Natural killer cell (primary cell): Measurements from ENCODE around the gene MUC13. TPM values are rescaled to one million over a fixed set of nuclear protein-coding genes. Genes with fewer than 3 reads are reported as not detected.

Experiments
- ATAC-seq, 3 donors: fragments of 150-1000 bp in 2 of 3; fragments of 200-7000 bp in 1 of 3; cut with Tn5 transposase; 1 replicate in 1 of 3; 2 replicates in 2 of 3; pipeline ENCODE4 v1.10.0; 2021; ENCODE audit warnings: mild to moderate bottlenecking in 2 of 3, moderate library complexity in 2 of 3
- DNase-seq, 2 donors: peaks; one replicate each; pipeline versions ENCODE4 v3.0.0 to v3.0.0-alpha.2; 2013 to 2021; ENCODE audit warnings: mixed read lengths in 1 of 2
- H3K27ac ChIP-seq: one replicate; pipeline ENCODE4 v1.5.1; 2013; ENCODE audit warnings: mild to moderate bottlenecking, low read length
- H3K27me3 ChIP-seq: one replicate; pipeline ENCODE4 v1.6.1; 2013; ENCODE audit warnings: low read length; ENCODE audit not compliant: control insufficient read depth, insufficient read depth
- H3K36me3 ChIP-seq: one replicate; pipeline ENCODE4 v1.6.1; 2013; ENCODE audit warnings: low read length; ENCODE audit not compliant: control insufficient read depth, insufficient read depth
- H3K4me1 ChIP-seq: one replicate; pipeline ENCODE4 v1.6.1; 2013; ENCODE audit warnings: low read length; ENCODE audit not compliant: control insufficient read depth, insufficient read depth
- H3K4me3 ChIP-seq: one replicate; pipeline ENCODE4 v1.5.1; 2013; ENCODE audit warnings: low read length
- H3K9me3 ChIP-seq: one replicate; pipeline ENCODE4 v1.6.1; 2013; ENCODE audit warnings: low read length; ENCODE audit not compliant: control insufficient read depth, insufficient read depth
- H3K27ac Mint-ChIP-seq, 2 donors: one replicate each; pipeline ENCODE4 v1.8.0; 2022; ENCODE audit warnings: mild to moderate bottlenecking in 2 of 2, mixed read lengths in 2 of 2, moderate library complexity in 1 of 2
- H3K27me3 Mint-ChIP-seq, 2 donors: one replicate each; pipeline ENCODE4 v1.8.0; 2022; ENCODE audit warnings: low read depth in 2 of 2, mixed read lengths in 2 of 2
- H3K36me3 Mint-ChIP-seq: one replicate; pipeline ENCODE4 v1.8.0; 2022; ENCODE audit warnings: mixed read lengths
- H3K4me1 Mint-ChIP-seq, 2 donors: one replicate each; pipeline ENCODE4 v1.8.0; 2022; ENCODE audit warnings: mixed read lengths in 2 of 2
- H3K4me3 Mint-ChIP-seq: one replicate; pipeline ENCODE4 v1.8.0; 2022; ENCODE audit warnings: mild to moderate bottlenecking, moderate library complexity, mixed read lengths
- H3K9me3 Mint-ChIP-seq, 2 donors: one replicate each; pipeline ENCODE4 v1.8.0; 2022; ENCODE audit warnings: mixed read lengths in 2 of 2
- WGBS: methylation state at CpG from one replicate; pipeline ENCODE4 v1.1.7; 2013; ENCODE audit warnings: missing lambda C conversion rate; ENCODE audit not compliant: insufficient coverage; 5-methylcytosine and 5-hydroxymethylcytosine counted together
- intact Hi-C: fragments of 100-400 bp; cut with micrococcal nuclease; formaldehyde crosslinking; loops from one replicate; pipeline ENCODE4 v1.14.2; 2022
- total RNA-seq, 4 donors: library from RNA; stranded (reverse); fragments of 120-200 nt in 1 of 4; gene quantifications; one replicate each; pipeline versions ENCODE4 v1.2.3 to v1.2.4, GENCODE V29; 2013 to 2022
- TF ChIP-seq, protein P1 (sequence below): fragments of 200-600 bp; IDR thresholded peaks from one replicate; pipeline ENCODE4 v1.8.0; 2022; ENCODE audit warnings: antibody characterized with exemption

The MUC13 gene
- total RNA-seq, 3 donors from 2014 or later (not counting 1 experiment from before 2014, with no cell fraction given): 0.16 to 2.1 (median 0.63) TPM

DNA sequence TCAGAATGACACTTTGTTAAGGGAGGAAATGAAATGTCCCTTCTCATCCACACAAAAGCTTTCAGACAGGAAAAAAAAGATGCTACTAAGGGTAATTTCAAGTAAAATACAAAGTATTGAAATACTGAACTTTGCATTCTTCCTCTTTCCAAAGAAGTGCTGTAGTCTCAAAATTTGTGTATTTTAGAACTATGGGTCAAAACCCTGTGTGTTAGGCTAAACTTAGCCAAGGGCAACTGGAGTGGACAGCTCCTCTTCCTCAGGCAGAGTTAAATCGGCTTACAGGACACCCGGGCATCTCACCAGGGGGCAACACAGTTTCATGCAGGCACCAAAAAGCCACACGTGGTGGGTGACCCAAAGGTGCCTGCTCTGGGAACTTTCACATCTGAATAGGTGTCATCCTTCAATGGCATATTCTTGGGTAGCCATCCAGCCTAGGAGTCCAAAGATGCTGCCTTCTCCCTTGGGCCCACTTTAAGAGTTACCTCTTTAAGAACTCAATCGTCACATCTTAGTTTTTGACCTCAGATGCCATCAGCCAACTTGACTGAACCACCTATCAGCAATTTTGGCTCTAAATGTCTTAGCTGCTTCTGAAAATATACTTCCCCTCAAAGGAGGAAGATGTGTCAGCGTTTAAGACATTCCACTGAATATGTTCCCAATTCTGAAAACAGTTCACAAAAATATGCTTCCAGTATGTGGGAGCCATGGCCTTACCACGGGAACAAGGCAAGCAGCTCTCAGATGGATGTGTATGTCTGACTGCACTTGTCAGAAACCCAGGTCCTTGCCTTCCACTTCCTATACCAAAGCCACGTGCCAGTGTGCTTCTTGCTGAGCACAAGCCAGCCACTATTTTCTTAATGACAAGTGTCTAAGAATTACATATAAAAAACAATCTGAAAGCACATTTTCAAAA lies 32.2 kb upstream of the MUC13 start:
- no peaks in the 10 kb centered on the region for H3K4me1 ChIP-seq
- peaks cover 11% of the 10 kb centered on the region for H3K36me3 Mint-ChIP-seq
- H3K27ac Mint-ChIP-seq: peak overlapping the region in 1 of 2 donors; percentile 14
- no peak overlapping the region for H3K4me3 ChIP-seq
- TF ChIP-seq, protein P1, sequence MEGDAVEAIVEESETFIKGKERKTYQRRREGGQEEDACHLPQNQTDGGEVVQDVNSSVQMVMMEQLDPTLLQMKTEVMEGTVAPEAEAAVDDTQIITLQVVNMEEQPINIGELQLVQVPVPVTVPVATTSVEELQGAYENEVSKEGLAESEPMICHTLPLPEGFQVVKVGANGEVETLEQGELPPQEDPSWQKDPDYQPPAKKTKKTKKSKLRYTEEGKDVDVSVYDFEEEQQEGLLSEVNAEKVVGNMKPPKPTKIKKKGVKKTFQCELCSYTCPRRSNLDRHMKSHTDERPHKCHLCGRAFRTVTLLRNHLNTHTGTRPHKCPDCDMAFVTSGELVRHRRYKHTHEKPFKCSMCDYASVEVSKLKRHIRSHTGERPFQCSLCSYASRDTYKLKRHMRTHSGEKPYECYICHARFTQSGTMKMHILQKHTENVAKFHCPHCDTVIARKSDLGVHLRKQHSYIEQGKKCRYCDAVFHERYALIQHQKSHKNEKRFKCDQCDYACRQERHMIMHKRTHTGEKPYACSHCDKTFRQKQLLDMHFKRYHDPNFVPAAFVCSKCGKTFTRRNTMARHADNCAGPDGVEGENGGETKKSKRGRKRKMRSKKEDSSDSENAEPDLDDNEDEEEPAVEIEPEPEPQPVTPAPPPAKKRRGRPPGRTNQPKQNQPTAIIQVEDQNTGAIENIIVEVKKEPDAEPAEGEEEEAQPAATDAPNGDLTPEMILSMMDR: no peak
- WGBS: 58% methylated on average over 7 of the region's 7 CpGs
- peaks cover 37% of the 10 kb centered on the region for H3K36me3 ChIP-seq
- no peak overlapping the region for H3K27ac ChIP-seq
- no peaks in the 10 kb centered on the region for H3K9me3 ChIP-seq
- no peaks in the 10 kb centered on the region for H3K27me3 ChIP-seq
- ATAC-seq (no peak), DNase-seq (no peak)
- intact Hi-C loops: no loop called here
- no peak overlapping the region for H3K4me3 Mint-ChIP-seq
- H3K4me1 Mint-ChIP-seq: peaks cover 0 to 8% of the 10 kb centered on the region in 2 donors
- H3K9me3 Mint-ChIP-seq: no peaks in the 10 kb centered on the region
- no peaks in the 10 kb centered on the region for H3K27me3 Mint-ChIP-seq

DNA sequence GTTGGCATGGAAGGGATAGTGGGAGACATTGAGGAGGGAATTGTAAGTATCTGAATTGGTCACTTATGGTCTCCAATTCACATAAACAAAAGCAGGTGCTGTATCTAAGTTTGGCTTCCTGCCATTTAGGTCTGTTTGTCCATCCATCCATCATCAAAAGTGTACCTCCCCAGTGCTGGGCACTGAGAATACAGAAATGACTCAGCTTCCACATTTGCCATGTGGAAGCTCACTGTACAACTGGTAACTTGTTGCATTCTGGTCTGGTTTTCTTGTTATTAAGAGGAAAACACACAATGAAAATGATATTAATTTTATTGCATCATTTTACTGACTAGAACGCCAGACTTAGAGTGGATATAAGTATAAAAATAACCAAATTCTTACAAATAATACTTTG lies 30.9 kb upstream of the MUC13 start:
- intact Hi-C loops: no loop called here
- H3K36me3 Mint-ChIP-seq: peaks cover 8% of the 10 kb centered on the region
- no peak overlapping the region for H3K4me3 Mint-ChIP-seq
- Histone ChIP-seq H3K9me3 (no peaks in the 10 kb centered on the region), H3K27me3 (no peaks in the 10 kb centered on the region), H3K36me3 (peaks cover 27% of the 10 kb centered on the region), H3K4me1 (no peaks in the 10 kb centered on the region), H3K4me3 (no peak overlapping the region), H3K27ac (no peak overlapping the region)
- ATAC-seq: no peak
- no CpG with 5 or more reads among the region's 1 CpG for WGBS
- peaks cover 0 to 8% of the 10 kb centered on the region in 2 donors for H3K4me1 Mint-ChIP-seq
- no peaks in the 10 kb centered on the region for H3K9me3 Mint-ChIP-seq
- TF ChIP-seq, protein P1: no peak
- H3K27me3 Mint-ChIP-seq: no peaks in the 10 kb centered on the region
- peak overlapping the region in 1 of 2 donors; percentile 13 for H3K27ac Mint-ChIP-seq
- DNase-seq: no peak

DNA sequence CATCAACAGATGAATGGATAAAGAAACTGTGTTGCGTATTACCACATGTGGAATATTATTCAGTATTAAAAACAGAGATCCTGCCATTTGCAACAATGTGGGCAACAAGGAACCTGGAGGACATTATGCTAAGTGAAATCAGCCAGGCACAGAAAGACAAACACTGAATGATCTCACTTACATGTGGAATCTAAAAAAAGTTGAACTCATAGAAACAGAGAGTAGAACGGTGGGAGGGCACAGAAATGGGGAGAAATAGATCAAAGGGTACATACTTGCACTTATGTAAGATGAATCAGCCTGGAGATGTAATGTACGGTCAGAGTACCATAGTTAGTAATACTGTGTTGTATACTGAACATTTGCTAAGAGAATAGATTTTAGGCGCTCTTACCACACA lies 29.8 kb upstream of the MUC13 start:
- peak overlapping the region in 1 of 2 donors; percentile 5 for H3K27ac Mint-ChIP-seq
- H3K9me3 ChIP-seq: no peaks in the 10 kb centered on the region
- WGBS: 83% methylated on average over 2 of the region's 4 CpGs
- no peak overlapping the region for H3K4me3 ChIP-seq
- ATAC-seq (no peak), DNase-seq (no peak)
- H3K36me3 ChIP-seq: peaks cover 17% of the 10 kb centered on the region
- no peaks in the 10 kb centered on the region for H3K4me1 ChIP-seq
- TF ChIP-seq, protein P1: no peak
- H3K9me3 Mint-ChIP-seq: no peaks in the 10 kb centered on the region
- intact Hi-C loops: no loop called here
- no peaks in the 10 kb centered on the region for H3K27me3 ChIP-seq
- H3K4me1 Mint-ChIP-seq: peaks cover 0 to 8% of the 10 kb centered on the region in 2 donors
- H3K36me3 Mint-ChIP-seq: no peaks in the 10 kb centered on the region
- no peak overlapping the region for H3K27ac ChIP-seq
- no peak overlapping the region for H3K4me3 Mint-ChIP-seq
- no peaks in the 10 kb centered on the region for H3K27me3 Mint-ChIP-seq
